Measurements from ENCODE around the gene MGAT4D.
"Not testable (repeated sequence)": the region's sequence is repeated elsewhere in the genome, so short reads cannot be mapped to it uniquely, and the experiment has no call there.

MGAT4D gene

GRCh38 chr4:140523370-140523856, 25.3 kb upstream of the MGAT4D start:
- no peak; the same call in 2 of the 3 replicates for ATAC-seq

DNA sequence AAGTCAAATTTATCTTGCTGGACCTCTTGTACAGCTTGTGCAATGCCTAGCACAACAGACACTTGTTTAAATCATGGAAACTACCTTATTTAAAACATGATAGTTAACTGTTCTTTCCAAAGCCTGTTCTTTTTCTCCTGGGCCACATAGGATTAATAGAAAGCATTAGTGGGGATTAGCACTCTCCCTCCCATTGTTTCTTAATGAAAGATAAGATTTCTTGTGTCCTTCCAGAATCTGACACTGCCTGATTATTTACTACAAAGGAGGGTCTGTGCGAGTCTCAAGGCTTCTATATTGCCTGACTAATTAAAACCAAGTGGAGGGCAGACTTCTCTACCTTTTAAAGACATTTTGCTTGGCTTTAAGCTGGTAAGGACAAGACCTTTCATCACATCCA, 17.3 kb upstream of the MGAT4D start:
- TF ChIP-seq CSRNP3 (CRISPR knock-in tag; IDR thresholded peaks at IDR 0.05) (no peak), ZNF8 (CRISPR knock-in tag; IDR thresholded peaks at IDR 0.05) (no peak), TSHZ2 (CRISPR knock-in tag; IDR thresholded peaks at IDR 0.05) (no peak), BACH2 (CRISPR knock-in tag; IDR thresholded peaks at IDR 0.05; ENCODE audit: borderline replicate concordance) (no peak)
- ATAC-seq = no peak

More at GRCh38 chr4:140523370-140523856, 25.3 kb upstream of the MGAT4D start:
- no peak for TF ChIP-seq ARNTL (CRISPR knock-in tag; IDR thresholded peaks at IDR 0.05; ENCODE audit: borderline replicate concordance, low read depth)
- TF ChIP-seq ZNF70 (CRISPR knock-in tag; IDR thresholded peaks at IDR 0.05) = no peak
- no peak for TF ChIP-seq SNAI2 (CRISPR knock-in tag; IDR thresholded peaks at IDR 0.05)
- no peak for TF ChIP-seq PPARA (CRISPR knock-in tag; IDR thresholded peaks at IDR 0.05; ENCODE audit: borderline replicate concordance)
- TF ChIP-seq CSRNP3 (CRISPR knock-in tag; IDR thresholded peaks at IDR 0.05) = no peak
- no peak for TF ChIP-seq CSDC2 (CRISPR knock-in tag; IDR thresholded peaks at IDR 0.05)
- TF ChIP-seq ZFP30 (CRISPR knock-in tag; IDR thresholded peaks at IDR 0.05) = no peak
- TF ChIP-seq PATZ1 (CRISPR knock-in tag; IDR thresholded peaks at IDR 0.05; ENCODE audit: borderline replicate concordance) = no peak
- no peak for TF ChIP-seq ESRRG (CRISPR knock-in tag; IDR thresholded peaks at IDR 0.05)
- no peak for TF ChIP-seq ISL1 (CRISPR knock-in tag; IDR thresholded peaks at IDR 0.05)
- TF ChIP-seq, protein P1, sequence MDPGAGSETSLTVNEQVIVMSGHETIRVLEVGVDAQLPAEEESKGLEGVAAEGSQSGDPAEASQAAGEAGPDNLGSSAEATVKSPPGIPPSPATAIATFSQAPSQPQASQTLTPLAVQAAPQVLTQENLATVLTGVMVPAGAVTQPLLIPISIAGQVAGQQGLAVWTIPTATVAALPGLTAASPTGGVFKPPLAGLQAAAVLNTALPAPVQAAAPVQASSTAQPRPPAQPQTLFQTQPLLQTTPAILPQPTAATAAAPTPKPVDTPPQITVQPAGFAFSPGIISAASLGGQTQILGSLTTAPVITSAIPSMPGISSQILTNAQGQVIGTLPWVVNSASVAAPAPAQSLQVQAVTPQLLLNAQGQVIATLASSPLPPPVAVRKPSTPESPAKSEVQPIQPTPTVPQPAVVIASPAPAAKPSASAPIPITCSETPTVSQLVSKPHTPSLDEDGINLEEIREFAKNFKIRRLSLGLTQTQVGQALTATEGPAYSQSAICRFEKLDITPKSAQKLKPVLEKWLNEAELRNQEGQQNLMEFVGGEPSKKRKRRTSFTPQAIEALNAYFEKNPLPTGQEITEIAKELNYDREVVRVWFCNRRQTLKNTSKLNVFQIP (CRISPR knock-in tag; IDR thresholded peaks at IDR 0.05; ENCODE audit: borderline replicate concordance, low read depth) = no peak
- no peak for TF ChIP-seq CREB5 (CRISPR knock-in tag; IDR thresholded peaks at IDR 0.05; ENCODE audit: low read depth)
- TF ChIP-seq OSR1 (CRISPR knock-in tag; IDR thresholded peaks at IDR 0.05) = no peak
- TF ChIP-seq ZNF565 (CRISPR knock-in tag; conservative IDR thresholded peaks at IDR 0.05; ENCODE audit: low read depth) = no peak
- no peak for TF ChIP-seq RARB (CRISPR knock-in tag; IDR thresholded peaks at IDR 0.05)
- TF ChIP-seq ZNF8 (CRISPR knock-in tag; IDR thresholded peaks at IDR 0.05) = no peak
- no peak for TF ChIP-seq TCF4 (CRISPR knock-in tag; IDR thresholded peaks at IDR 0.05; ENCODE audit: borderline replicate concordance)
- no peak for TF ChIP-seq GLIS3 (CRISPR knock-in tag; IDR thresholded peaks at IDR 0.05)

- not testable (repeated sequence) for ATAC-seq
Observed at GRCh38 chr4:140513765-140514164, 15.7 kb upstream of the MGAT4D start.
